ENCODE results near the gene GOSR1. TPM values are rescaled to one million over a fixed set of nuclear protein-coding genes. Genes with fewer than 3 reads are reported as not detected.
"Not testable (repeated sequence)": the region's sequence is repeated elsewhere in the genome, so short reads cannot be mapped to it uniquely, and the experiment has no call there.

The GOSR1 gene
- total RNA-seq, 1 experiment from 2014 or later: 23.3 TPM

- no peak for DNase-seq (ENCODE audit: low read depth)
Measured at GRCh38 chr17:30505868-30506417, 28.7 kb downstream of the GOSR1 start.

GRCh38 chr17:30506481-30506880, 29.3 kb downstream of the GOSR1 start:
- no peak for DNase-seq (ENCODE audit: low read depth)

- DNase-seq (ENCODE audit: low read depth): no peak
Measured at GRCh38 chr17:30513346-30513745, 36.1 kb downstream of the GOSR1 start.

GRCh38 chr17:30514895-30515596, 37.8 kb downstream of the GOSR1 start:
- DNase-seq (ENCODE audit: low read depth): no peak

- peak; percentile 6 for DNase-seq (ENCODE audit: low read depth)
Measured at GRCh38 chr17:30517786-30518185, 40.6 kb downstream of the GOSR1 start.

GRCh38 chr17:30519166-30519565, 42.0 kb downstream of the GOSR1 start:
- DNase-seq (ENCODE audit: low read depth): peak; percentile 31

- peak; percentile 90 for DNase-seq (ENCODE audit: low read depth)
Measured at GRCh38 chr17:30519707-30520106, 42.5 kb downstream of the GOSR1 start.

GRCh38 chr17:30520436-30520835, 43.2 kb downstream of the GOSR1 start:
- DNase-seq (ENCODE audit: low read depth): peak; percentile 73

GRCh38 chr17:30520882-30521281, 43.7 kb downstream of the GOSR1 start:
- peak; percentile 3 for DNase-seq (ENCODE audit: low read depth)

- DNase-seq (ENCODE audit: low read depth): no peak
Measured at GRCh38 chr17:30521766-30522165, 44.6 kb downstream of the GOSR1 start.

- DNase-seq (ENCODE audit: low read depth): not testable (repeated sequence)
Measured at GRCh38 chr17:30523236-30523635, 46.0 kb downstream of the GOSR1 start.

- DNase-seq (ENCODE audit: low read depth): no peak
Measured at GRCh38 chr17:30524847-30525246, 47.6 kb downstream of the GOSR1 start.

GRCh38 chr17:30526401-30526800, 49.2 kb downstream of the GOSR1 start:
- DNase-seq (ENCODE audit: low read depth): no peak

GRCh38 chr17:30528701-30529100, 51.5 kb downstream of the GOSR1 start:
- DNase-seq (ENCODE audit: low read depth): not testable (repeated sequence)

GRCh38 chr17:30530346-30531025, 53.3 kb downstream of the GOSR1 start:
- no peak for DNase-seq (ENCODE audit: low read depth)

GRCh38 chr17:30532871-30533270, 55.7 kb downstream of the GOSR1 start:
- DNase-seq (ENCODE audit: low read depth): no peak

- DNase-seq (ENCODE audit: low read depth): no peak
Measured at GRCh38 chr17:30534298-30534697, 57.1 kb downstream of the GOSR1 start.

- no peak for DNase-seq (ENCODE audit: low read depth)
Measured at GRCh38 chr17:30534938-30535921, 58.0 kb downstream of the GOSR1 start.

GRCh38 chr17:30536846-30537245, 59.6 kb downstream of the GOSR1 start:
- not testable (repeated sequence) for DNase-seq (ENCODE audit: low read depth)

GRCh38 chr17:30537667-30538066, 60.5 kb downstream of the GOSR1 start:
- DNase-seq (ENCODE audit: low read depth): not testable (repeated sequence)

- no peak for DNase-seq (ENCODE audit: low read depth)
Measured at GRCh38 chr17:30541802-30542201, 64.6 kb downstream of the GOSR1 start.

GRCh38 chr17:30543456-30543855, 66.2 kb downstream of the GOSR1 start:
- no peak for DNase-seq (ENCODE audit: low read depth)

Measured in RPMI7951 (cell line).